ENCODE results near the gene PEAK1.

PEAK1 gene

GRCh38 chr15:77391372-77391951 lies 28.4 kb downstream of the PEAK1 start:
- Histone ChIP-seq H3K9ac (no peak overlapping the region), H3K4me3 (no peak overlapping the region), H3K4me2 (no peak overlapping the region), H3K27ac (no peak overlapping the region), H3K9me3 (peaks cover 16% of the 10 kb centered on the region), H4K20me1 (no peaks in the 10 kb centered on the region), H3K36me3 (no peaks in the 10 kb centered on the region), H3K27me3 (no peaks in the 10 kb centered on the region), H3K4me1 (no peaks in the 10 kb centered on the region)
- no peak for TF ChIP-seq Cebpa-rat (IDR thresholded peaks at IDR 0.05)

DNA sequence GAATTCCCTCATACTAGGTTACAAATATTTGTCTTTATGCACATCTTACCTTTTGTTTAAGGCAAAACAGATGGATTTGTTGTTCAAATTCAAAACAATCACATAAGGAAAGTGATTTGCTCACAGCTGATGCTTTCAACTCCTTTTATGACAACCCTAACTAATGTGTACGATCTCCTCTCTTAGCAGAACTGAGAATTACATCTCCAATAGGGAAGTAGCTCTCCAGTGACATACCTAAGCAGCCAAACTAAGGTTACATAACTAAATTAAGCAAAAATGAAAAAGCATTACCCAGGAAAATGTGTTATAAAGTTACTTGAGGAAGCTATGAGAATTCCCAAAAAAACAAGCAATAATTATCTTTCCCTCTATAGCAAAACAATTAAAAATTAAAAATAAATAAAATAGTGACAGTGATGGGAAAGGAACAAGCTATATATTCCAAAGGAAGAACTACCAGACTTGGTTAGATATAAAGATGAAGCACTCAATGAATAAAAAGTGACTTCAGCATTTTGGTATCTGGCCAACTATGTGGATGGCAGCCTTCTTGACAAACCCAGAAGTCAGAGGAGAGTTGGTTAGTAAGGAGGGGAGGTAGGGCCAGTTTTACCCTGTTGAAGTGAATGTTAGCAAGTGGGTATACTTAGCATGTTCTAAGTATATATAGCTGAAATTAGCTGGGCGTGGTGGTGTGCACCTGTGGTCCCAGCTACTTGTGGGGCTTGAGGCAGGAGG lies 32.4 kb downstream of the PEAK1 start:
- no peak overlapping the region for H3K4me3 ChIP-seq
- H3K27me3 ChIP-seq: no peaks in the 10 kb centered on the region
- no peak overlapping the region for H3K4me2 ChIP-seq
- H3K9me3 ChIP-seq: no peaks in the 10 kb centered on the region
- no peak overlapping the region for H3K27ac ChIP-seq
- no peak overlapping the region for H3K9ac ChIP-seq
- no peaks in the 10 kb centered on the region for H3K4me1 ChIP-seq
- H3K36me3 ChIP-seq: no peaks in the 10 kb centered on the region
- no peak for TF ChIP-seq Cebpa-rat (IDR thresholded peaks at IDR 0.05)
- no peaks in the 10 kb centered on the region for H4K20me1 ChIP-seq

DNA sequence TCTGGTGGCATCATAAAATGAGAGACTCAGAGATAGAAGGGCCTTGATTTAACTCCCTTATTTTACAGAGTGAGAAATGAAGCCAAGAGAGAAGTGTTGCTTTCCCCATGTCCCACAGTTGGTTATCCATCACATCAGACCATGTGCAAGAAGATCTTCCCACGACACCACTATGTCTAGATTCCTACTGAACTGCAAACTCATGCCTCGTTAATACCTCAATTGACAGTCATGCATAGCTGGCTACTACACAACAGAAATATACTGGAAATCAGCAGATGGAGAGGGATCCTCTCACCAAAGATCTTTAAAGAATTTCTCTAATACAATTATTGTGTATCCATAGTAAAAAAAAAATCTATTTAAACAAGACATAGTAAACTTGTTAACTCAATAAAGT lies 33.3 kb downstream of the PEAK1 start:
- Histone ChIP-seq H3K4me2 (no peak overlapping the region), H3K9ac (no peak overlapping the region), H3K9me3 (no peaks in the 10 kb centered on the region), H4K20me1 (no peaks in the 10 kb centered on the region), H3K4me3 (no peak overlapping the region), H3K36me3 (no peaks in the 10 kb centered on the region), H3K4me1 (no peaks in the 10 kb centered on the region), H3K27me3 (no peaks in the 10 kb centered on the region), H3K27ac (no peak overlapping the region)
- TF ChIP-seq Cebpa-rat (IDR thresholded peaks at IDR 0.05): no peak

DNA sequence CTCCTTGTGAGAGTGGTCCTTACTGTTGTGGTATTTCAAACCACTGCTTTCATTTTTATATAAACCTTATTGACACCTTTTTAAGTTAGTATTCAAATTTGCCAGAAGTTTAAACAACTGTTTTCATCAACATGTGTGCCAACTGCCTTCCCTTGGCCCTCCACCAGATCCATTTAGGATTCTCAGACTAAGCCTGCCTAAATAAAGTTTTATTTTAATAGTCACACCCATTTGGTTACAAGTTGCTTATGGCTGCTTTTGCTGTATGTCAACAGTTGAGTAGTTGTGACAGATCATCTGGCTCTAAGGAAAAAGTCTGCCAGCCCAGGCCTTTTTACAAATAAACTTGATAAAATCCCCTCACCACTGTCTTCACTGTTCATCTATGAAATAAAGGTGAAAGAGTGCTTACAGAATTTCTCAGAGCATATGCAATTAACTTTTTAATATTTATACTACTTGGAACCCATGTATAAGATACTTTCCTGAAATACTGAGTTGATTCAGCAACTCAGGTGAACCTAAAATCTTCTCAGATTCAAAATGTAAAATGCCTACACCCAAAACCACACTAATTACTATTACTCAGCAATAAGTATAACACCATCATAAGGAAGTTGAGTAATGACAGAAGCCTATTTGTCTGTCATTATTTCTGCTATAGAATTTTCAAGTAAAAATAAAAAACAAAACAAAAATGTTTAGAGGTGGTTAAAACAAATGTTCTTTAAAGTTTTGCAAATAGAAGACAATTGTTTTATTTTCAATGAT lies 35.1 kb downstream of the PEAK1 start:
- no peaks in the 10 kb centered on the region for H4K20me1 ChIP-seq
- TF ChIP-seq Cebpa-rat (IDR thresholded peaks at IDR 0.05): no peak
- H3K4me2 ChIP-seq: no peak overlapping the region

DNA sequence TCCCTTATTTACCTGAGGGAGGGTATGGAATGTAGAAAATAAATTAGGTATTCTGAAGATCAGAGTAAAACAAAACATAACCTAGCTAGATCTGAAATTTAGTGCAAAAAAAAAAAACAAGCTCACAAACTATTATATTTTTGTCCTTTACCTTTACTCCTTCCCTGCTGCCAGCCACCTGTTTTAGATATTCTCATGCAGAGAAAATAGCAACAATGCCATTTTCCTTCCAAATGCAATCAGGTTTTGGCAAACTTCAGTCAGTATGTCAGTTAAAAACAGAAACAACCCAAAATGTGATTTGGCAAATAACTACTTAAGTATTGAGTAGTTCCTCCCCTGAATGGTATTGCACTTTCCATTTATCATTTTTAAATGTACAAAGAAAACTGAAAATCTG lies 35.8 kb downstream of the PEAK1 start:
- no peak for TF ChIP-seq Cebpa-rat (IDR thresholded peaks at IDR 0.05)
- Histone ChIP-seq H3K27ac (no peak overlapping the region), H3K4me2 (no peak overlapping the region), H3K4me3 (no peak overlapping the region), H3K9me3 (no peaks in the 10 kb centered on the region), H4K20me1 (no peaks in the 10 kb centered on the region), H3K27me3 (no peaks in the 10 kb centered on the region), H3K4me1 (no peaks in the 10 kb centered on the region), H3K9ac (no peak overlapping the region), H3K36me3 (no peaks in the 10 kb centered on the region)

More for the DNA sequence above, 35.1 kb downstream of the PEAK1 start:
- Histone ChIP-seq H3K27me3 (no peaks in the 10 kb centered on the region), H3K27ac (no peak overlapping the region), H3K4me1 (no peaks in the 10 kb centered on the region), H3K9ac (no peak overlapping the region), H3K4me3 (no peak overlapping the region), H3K9me3 (no peaks in the 10 kb centered on the region), H3K36me3 (no peaks in the 10 kb centered on the region)

DNA sequence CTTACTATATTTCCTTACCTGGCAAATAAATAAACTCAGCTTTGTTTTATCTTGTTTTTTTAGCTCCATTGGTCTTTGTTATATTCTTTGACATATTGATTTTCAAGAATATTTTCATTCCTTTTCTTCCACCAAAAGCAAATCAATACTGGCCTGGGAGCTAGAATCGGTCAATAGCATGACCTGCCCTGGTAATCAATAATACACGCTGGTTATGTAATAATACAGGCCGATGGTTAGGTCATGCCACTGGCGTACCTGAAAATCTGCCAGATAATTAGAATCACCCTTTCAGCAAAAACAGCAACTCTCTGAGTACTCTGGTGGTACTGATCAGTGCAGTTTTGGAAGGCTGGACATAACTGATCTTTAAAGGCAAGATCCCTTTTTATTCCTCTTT lies 39.9 kb downstream of the PEAK1 start:
- H3K27me3 ChIP-seq: no peaks in the 10 kb centered on the region

GRCh38 chr15:77376770-77377169 lies 43.1 kb downstream of the PEAK1 start:
- no peaks in the 10 kb centered on the region for H3K36me3 ChIP-seq
- H3K4me3 ChIP-seq: no peak overlapping the region
- no peak overlapping the region for H3K4me2 ChIP-seq
- no peaks in the 10 kb centered on the region for H3K9me3 ChIP-seq
- TF ChIP-seq Cebpa-rat (IDR thresholded peaks at IDR 0.05): no peak
- no peak overlapping the region for H3K9ac ChIP-seq
- H3K27ac ChIP-seq: no peak overlapping the region
- H3K27me3 ChIP-seq: no peaks in the 10 kb centered on the region
- H4K20me1 ChIP-seq: no peaks in the 10 kb centered on the region
- H3K4me1 ChIP-seq: no peaks in the 10 kb centered on the region

More for the DNA sequence above, 39.9 kb downstream of the PEAK1 start:
- H3K4me1 ChIP-seq: no peaks in the 10 kb centered on the region
- no peaks in the 10 kb centered on the region for H3K9me3 ChIP-seq
- no peaks in the 10 kb centered on the region for H3K36me3 ChIP-seq
- H4K20me1 ChIP-seq: no peaks in the 10 kb centered on the region
- TF ChIP-seq Cebpa-rat (IDR thresholded peaks at IDR 0.05): no peak
- H3K9ac ChIP-seq: no peak overlapping the region
- no peak overlapping the region for H3K4me3 ChIP-seq
- no peak overlapping the region for H3K4me2 ChIP-seq
- no peak overlapping the region for H3K27ac ChIP-seq

DNA sequence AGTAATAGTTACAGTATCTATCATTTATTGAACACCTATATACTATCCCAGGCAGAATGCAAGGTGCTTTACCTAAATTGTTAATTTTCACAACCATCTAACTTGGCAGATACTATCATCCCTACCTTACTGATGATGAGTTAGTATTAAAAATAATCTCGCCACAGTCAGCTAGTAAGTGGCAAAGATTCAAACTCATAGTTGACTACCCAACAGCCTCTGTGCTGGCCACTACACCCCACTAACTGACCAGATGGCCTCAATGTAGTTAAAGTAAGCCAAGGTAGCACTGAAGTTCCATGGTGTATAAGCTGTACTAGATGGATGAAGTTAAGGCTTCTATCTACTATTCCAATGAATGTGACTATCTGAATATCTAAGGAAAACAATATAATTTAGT lies 44.8 kb downstream of the PEAK1 start:
- no peaks in the 10 kb centered on the region for H3K36me3 ChIP-seq
- H3K4me2 ChIP-seq: no peak overlapping the region
- no peaks in the 10 kb centered on the region for H4K20me1 ChIP-seq
- no peaks in the 10 kb centered on the region for H3K27me3 ChIP-seq
- no peak overlapping the region for H3K4me3 ChIP-seq
- no peaks in the 10 kb centered on the region for H3K9me3 ChIP-seq
- H3K9ac ChIP-seq: no peak overlapping the region
- no peak for TF ChIP-seq Cebpa-rat (IDR thresholded peaks at IDR 0.05)
- H3K4me1 ChIP-seq: no peaks in the 10 kb centered on the region
- H3K27ac ChIP-seq: no peak overlapping the region

DNA sequence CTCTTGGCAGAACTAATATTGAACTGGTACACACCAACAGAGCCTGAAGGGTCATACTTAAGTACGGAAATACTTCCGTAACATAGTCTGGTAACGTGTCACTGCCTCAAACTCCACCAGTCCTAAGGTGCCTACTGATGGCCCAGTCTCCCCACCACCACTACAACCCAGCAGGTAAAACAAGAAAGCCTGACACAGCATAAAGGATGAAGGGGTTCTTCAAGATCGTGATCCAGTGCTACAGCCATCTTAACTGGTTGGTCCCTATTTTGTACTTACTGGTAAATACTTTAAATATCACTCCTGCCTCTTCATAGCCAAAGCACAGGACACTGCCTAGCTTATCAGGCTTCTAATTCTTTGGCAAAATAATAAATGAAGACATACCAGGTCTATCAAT lies 46.5 kb downstream of the PEAK1 start:
- no peak for TF ChIP-seq Cebpa-rat (IDR thresholded peaks at IDR 0.05)
- no peak overlapping the region for H3K27ac ChIP-seq

More for the DNA sequence above, 46.5 kb downstream of the PEAK1 start:
- Histone ChIP-seq H3K9me3 (no peaks in the 10 kb centered on the region), H3K4me1 (no peaks in the 10 kb centered on the region), H3K4me3 (no peak overlapping the region), H3K36me3 (no peaks in the 10 kb centered on the region), H4K20me1 (no peaks in the 10 kb centered on the region), H3K4me2 (no peak overlapping the region), H3K27me3 (no peaks in the 10 kb centered on the region), H3K9ac (no peak overlapping the region)

Data from BLaER1 (cell line).